ENCODE measurements around the gene ZNF782.
"Not testable (repeated sequence)": the region's sequence is repeated elsewhere in the genome, so short reads cannot be mapped to it uniquely, and the experiment has no call there.

ZNF782 gene

GRCh38 chr9:96852676-96853075 lies 1.6 kb downstream of the ZNF782 start:
- no peak for DNase-seq

GRCh38 chr9:96844040-96844439 lies 10.3 kb downstream of the ZNF782 start:
- DNase-seq, result no peak

GRCh38 chr9:96818533-96818932 lies 35.8 kb downstream of the ZNF782 start:
- no peak for DNase-seq

GRCh38 chr9:96817973-96818372 lies 36.3 kb downstream of the ZNF782 start:
- no peak for DNase-seq

GRCh38 chr9:96813607-96814006 lies 40.7 kb downstream of the ZNF782 start:
- DNase-seq, result no peak

- DNase-seq, result not testable (repeated sequence)
These were observed 55.4 kb downstream of the ZNF782 start for GRCh38 chr9:96798959-96799358.

- no peak for DNase-seq
These were observed 70.3 kb downstream of the ZNF782 start for GRCh38 chr9:96784021-96784420.

- no peak for DNase-seq
These were observed 72.1 kb downstream of the ZNF782 start for GRCh38 chr9:96782235-96782634.

GRCh38 chr9:96781552-96781951 lies 72.8 kb downstream of the ZNF782 start:
- DNase-seq, result no peak

- no peak for DNase-seq
These were observed 75.2 kb downstream of the ZNF782 start for GRCh38 chr9:96779089-96779488.

- DNase-seq, result no peak
These were observed 76.9 kb downstream of the ZNF782 start for GRCh38 chr9:96777426-96777864.

GRCh38 chr9:96771124-96771523 lies 83.2 kb downstream of the ZNF782 start:
- DNase-seq, result no peak

- no peak for DNase-seq
These were observed 84.3 kb downstream of the ZNF782 start for GRCh38 chr9:96769989-96770388.

Measured in NCI-H526 treated with DMSO at 0.1 percent for 48 hours (cell line).